Psoas muscle (tissue), 8 donors: ENCODE data around the gene PRRT4. TPM values are rescaled to one million over a fixed set of nuclear protein-coding genes. Genes with fewer than 3 reads are reported as not detected.

Experiments
- ATAC-seq, 4 donors: fragments of 200-7000 bp; cut with Tn5 transposase; one replicate each; pipeline ENCODE4 v1.9.1; 2020; ENCODE audit warnings: moderate library complexity in 3 of 4, mild to moderate bottlenecking in 2 of 4
- DNase-seq, 2 donors: peaks; one replicate each; pipeline ENCODE4 v3.0.0-alpha.2; 2020
- H3K27ac ChIP-seq: fragments of 200-600 bp; one replicate; pipeline ENCODE4 v1.8.0; 2022
- H3K27me3 ChIP-seq, 3 donors: fragments of 200-600 bp in 1 of 3; one replicate each; pipeline versions ENCODE4 v1.6.1 to v1.8.0; 2013 to 2022; ENCODE audit warnings: low read length in 2 of 3, mild to moderate bottlenecking in 2 of 3, moderate library complexity in 1 of 3; ENCODE audit not compliant: insufficient read depth in 3 of 3
- H3K36me3 ChIP-seq, 2 donors: fragments of 200-600 bp in 1 of 2; one replicate each; pipeline versions ENCODE4 v1.6.1 to v1.8.0; 2013 to 2022; ENCODE audit warnings: low read depth in 1 of 2, mild to moderate bottlenecking in 1 of 2, moderate library complexity in 1 of 2; ENCODE audit not compliant: insufficient read depth in 1 of 2
- H3K4me1 ChIP-seq: fragments of 200-600 bp; one replicate; pipeline ENCODE4 v1.8.0; 2022
- H3K4me3 ChIP-seq: fragments of 200-600 bp; one replicate; pipeline ENCODE4 v1.8.0; 2022; ENCODE audit warnings: mild to moderate bottlenecking
- H3K9me3 ChIP-seq: fragments of 200-600 bp; one replicate; pipeline ENCODE4 v1.8.0; 2022
- WGBS, 3 donors: extraction: QIAGEN DNeasy Blood & Tissue Kit; methylation state at CpG; one replicate each; pipeline versions ENCODE4 v1.1.6 to v1.1.7; 2013; 5-methylcytosine and 5-hydroxymethylcytosine counted together
- intact Hi-C, 2 donors: fragments of 100-400 bp; cut with DNase I; formaldehyde crosslinking; loops; one replicate each; pipeline versions ENCODE4 v1.11.0 to v1.14.2; 2022
- polyA plus RNA-seq, 3 donors: library from polyadenylated mRNA; stranded (reverse); fragments of 200-250 nt; gene quantifications; one replicate each; pipeline ENCODE4 v1.2.3, GENCODE V29; 2013
- total RNA-seq, 4 donors: library from RNA; stranded (reverse); fragmentation: NEBNext Ultra II Directional in 2 of 4; extraction: Animal tissue kit (Norgen Biotek cat#: 25700) in 2 of 4; gene quantifications; one replicate each; pipeline versions ENCODE4 v1.2.1 to v1.2.4, GENCODE V29; 2021 to 2023
- TF ChIP-seq, protein P1 (sequence below): fragments of 200-600 bp; IDR thresholded peaks from one replicate; pipeline ENCODE4 v1.8.0; 2022; ENCODE audit warnings: antibody characterized with exemption
- donor health status: healthy with polysubstance abuse.
- donor health status: DM: no; HTN: no; CAD: no; lungs with moderate emphysema.
- donor health status: Bipolar disorder and iron deficiency.
- donor health status: healthy.
- donor health status: DM: yes; HTN: yes; CAD: no.
- donor health status: DM: no; HTN: no; CAD: no.
- donor health status: DM: no; HTN: no; CAD: no.
- donor health status: DM: yes; HTN: yes; CAD: no.

The PRRT4 gene
- total and polyA plus RNA-seq, 7 donors = 0.87 to 27.7 (median 3.5) TPM

- DNase-seq (no peak), ATAC-seq (no peak)
- H3K36me3 ChIP-seq = no peaks in the 10 kb centered on the region
- intact Hi-C loops = no loop called here
- H3K27ac ChIP-seq = peak overlapping the region; percentile 71
- peaks cover 0 to 4% (median 3%) of the 10 kb centered on the region in 3 donors for H3K27me3 ChIP-seq
- H3K9me3 ChIP-seq = no peaks in the 10 kb centered on the region
- TF ChIP-seq, protein P1, sequence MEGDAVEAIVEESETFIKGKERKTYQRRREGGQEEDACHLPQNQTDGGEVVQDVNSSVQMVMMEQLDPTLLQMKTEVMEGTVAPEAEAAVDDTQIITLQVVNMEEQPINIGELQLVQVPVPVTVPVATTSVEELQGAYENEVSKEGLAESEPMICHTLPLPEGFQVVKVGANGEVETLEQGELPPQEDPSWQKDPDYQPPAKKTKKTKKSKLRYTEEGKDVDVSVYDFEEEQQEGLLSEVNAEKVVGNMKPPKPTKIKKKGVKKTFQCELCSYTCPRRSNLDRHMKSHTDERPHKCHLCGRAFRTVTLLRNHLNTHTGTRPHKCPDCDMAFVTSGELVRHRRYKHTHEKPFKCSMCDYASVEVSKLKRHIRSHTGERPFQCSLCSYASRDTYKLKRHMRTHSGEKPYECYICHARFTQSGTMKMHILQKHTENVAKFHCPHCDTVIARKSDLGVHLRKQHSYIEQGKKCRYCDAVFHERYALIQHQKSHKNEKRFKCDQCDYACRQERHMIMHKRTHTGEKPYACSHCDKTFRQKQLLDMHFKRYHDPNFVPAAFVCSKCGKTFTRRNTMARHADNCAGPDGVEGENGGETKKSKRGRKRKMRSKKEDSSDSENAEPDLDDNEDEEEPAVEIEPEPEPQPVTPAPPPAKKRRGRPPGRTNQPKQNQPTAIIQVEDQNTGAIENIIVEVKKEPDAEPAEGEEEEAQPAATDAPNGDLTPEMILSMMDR = no peak
- 25 to 33% (median 27%) methylated on average over 25 of the region's 25 CpGs for WGBS, 3 donors
- peaks cover 13% of the 10 kb centered on the region for H3K4me1 ChIP-seq
- H3K4me3 ChIP-seq = peak overlapping the region; percentile 77
These were observed 47.5 kb upstream of the PRRT4 start for GRCh38 chr7:128408709-128409595.

DNA sequence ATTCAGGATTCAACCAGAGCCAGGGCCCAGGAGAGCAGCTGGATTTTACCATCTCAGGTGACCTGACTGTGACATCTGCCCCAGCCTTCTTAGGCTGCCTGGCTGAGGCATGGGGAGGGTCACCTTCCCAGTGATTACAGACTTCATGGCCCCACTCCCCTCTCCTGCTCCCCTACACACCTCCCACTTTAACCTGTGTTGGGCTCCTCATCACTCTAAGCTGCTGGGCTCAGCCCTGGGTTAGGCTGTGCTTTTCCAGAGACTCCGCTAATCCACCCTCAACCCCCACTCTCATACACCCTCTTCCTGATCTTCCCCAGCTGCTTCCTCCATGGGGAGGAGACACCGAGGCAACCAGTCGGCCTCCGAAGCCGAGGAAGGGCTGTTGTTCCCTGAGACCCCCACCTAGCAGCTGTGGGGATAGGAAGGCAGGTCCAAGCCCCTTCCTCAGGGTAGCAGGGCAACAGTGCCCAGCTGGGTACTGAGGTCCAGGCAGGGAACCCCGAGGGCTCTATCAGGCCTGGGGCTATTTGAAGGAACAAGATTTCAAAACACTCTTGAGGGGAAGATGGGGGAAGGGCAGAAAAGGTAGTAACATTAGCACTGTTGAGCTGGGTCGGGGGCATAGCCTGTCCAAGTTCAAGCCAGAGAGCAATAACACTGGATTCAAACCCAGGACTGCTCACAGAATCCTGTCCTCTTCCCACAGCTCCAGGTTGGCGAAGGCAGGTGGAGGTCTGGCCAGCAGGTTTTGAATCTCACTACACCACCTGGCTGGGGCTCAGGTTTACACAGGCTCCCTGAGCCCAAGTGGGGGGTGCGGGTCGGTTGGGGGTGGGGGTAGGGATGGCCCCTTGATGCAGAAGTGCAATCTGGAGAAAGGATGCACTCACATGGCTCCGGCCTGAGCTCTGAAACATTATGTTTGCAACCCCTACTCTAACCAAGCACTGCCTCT is 46.5 kb upstream of the PRRT4 start:
- WGBS, 3 donors = 62 to 74% (median 72%) methylated on average over 11 of the region's 11 CpGs
- DNase-seq (no peak), ATAC-seq (no peak)
- intact Hi-C loops = no loop called here
- no peaks in the 10 kb centered on the region for H3K9me3 ChIP-seq
- H3K27me3 ChIP-seq = peaks cover 0 to 4% (median 3%) of the 10 kb centered on the region in 3 donors
- TF ChIP-seq, protein P1 = no peak
- H3K4me3 ChIP-seq = peak overlapping the region; percentile 77
- no peaks in the 10 kb centered on the region for H3K36me3 ChIP-seq
- no peak overlapping the region for H3K27ac ChIP-seq
- H3K4me1 ChIP-seq = peaks cover 13% of the 10 kb centered on the region

- Histone ChIP-seq H3K27me3 (peaks cover 0 to 4% (median 3%) of the 10 kb centered on the region in 3 donors), H3K4me3 (no peak overlapping the region), H3K9me3 (no peaks in the 10 kb centered on the region), H3K36me3 (peaks cover 0 to 7% of the 10 kb centered on the region in 2 donors), H3K27ac (no peak overlapping the region), H3K4me1 (peaks cover 13% of the 10 kb centered on the region)
- intact Hi-C loops = no loop called here
- WGBS, 3 donors = 81 to 88% (median 82%) methylated on average over 7 of the region's 7 CpGs
- TF ChIP-seq, protein P1 = no peak
- DNase-seq (no peak), ATAC-seq (no peak)
These were observed 45.7 kb upstream of the PRRT4 start for GRCh38 chr7:128407233-128407589.

DNA sequence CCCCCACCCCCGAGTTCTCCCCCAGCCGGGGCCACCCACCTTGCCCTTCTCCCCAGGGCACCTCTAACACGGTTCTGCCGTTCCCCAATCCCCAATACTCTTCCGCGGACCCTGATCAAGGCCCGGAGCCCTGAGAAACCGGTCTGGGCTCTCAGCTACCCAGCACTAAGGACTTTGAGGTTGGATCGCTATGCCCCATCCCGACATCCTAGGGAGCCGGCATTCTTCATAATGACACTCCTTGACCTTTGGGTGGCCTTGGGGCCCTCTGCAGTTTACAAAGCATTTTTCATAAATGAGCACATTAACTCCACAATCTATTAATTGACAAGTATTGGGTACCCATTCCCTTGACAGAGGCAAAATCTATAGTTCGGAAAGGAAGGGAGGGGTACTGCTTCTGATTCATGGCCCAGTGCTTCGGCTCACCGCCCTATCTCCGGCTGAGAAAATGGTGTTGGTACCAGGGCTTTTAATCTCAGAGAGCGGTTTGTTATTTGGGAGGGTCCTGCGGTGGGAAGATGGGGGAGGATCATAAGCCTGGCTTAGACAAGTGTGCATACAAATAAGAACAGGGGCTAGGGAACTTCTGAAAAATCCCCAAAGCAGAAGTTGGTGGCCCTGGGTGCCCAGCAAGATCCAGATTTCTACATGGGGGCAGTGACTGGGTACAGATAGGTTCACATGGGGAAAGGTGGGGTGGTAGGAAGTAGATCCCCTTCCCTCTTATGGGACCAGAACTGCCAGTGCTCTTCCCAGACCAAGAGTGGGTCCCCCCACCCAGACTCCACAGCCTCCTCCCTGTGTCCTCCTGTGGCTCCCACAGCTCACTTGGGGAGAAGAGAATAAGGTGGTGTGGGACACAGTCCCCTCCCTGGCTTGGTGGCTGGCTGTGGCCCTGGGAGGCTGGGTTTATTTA is 45.1 kb upstream of the PRRT4 start:
- no peak overlapping the region for H3K27ac ChIP-seq
- peaks cover 0 to 4% (median 3%) of the 10 kb centered on the region in 3 donors for H3K27me3 ChIP-seq
- ATAC-seq (no peak), DNase-seq (no peak)
- TF ChIP-seq, protein P1 = no peak
- no peak overlapping the region for H3K4me3 ChIP-seq
- H3K9me3 ChIP-seq = no peaks in the 10 kb centered on the region
- peaks cover 13% of the 10 kb centered on the region for H3K4me1 ChIP-seq
- peaks cover 0 to 7% of the 10 kb centered on the region in 2 donors for H3K36me3 ChIP-seq
- intact Hi-C loops = no loop called here
- WGBS, 3 donors = 52 to 67% (median 56%) methylated on average over 14 to 17 of the region's 17 CpGs
